ENCODE data around the gene MMP15.

Gene MMP15

GRCh38 chr16:58046054-58046881, 20.7 kb downstream of the MMP15 start:
- Mint-ChIP-seq H3K27me3 (peaks cover 15% of the 10 kb centered on the region), H3K27ac (ENCODE audit: low read depth) (no peak overlapping the region), H3K36me3 (ENCODE audit: insufficient read depth) (no peaks in the 10 kb centered on the region), H3K4me3 (no peak overlapping the region), H3K4me1 (no peaks in the 10 kb centered on the region), H3K9me3 (no peaks in the 10 kb centered on the region)
- DNase-seq (ENCODE audit: low spot score in 2 of 2), result no peak
- ATAC-seq (replicated peaks; ENCODE audit: extremely low read depth, poor library complexity, severe bottlenecking), result no peak

- no peak overlapping the region for H3K4me3 Mint-ChIP-seq
- H3K9me3 Mint-ChIP-seq, result no peaks in the 10 kb centered on the region
- no peak for ATAC-seq (replicated peaks; ENCODE audit: extremely low read depth, poor library complexity, severe bottlenecking)
- no peak for DNase-seq (ENCODE audit: low spot score in 2 of 2)
- H3K27ac Mint-ChIP-seq (ENCODE audit: low read depth), result no peak overlapping the region
- no peaks in the 10 kb centered on the region for H3K36me3 Mint-ChIP-seq (ENCODE audit: insufficient read depth)
- H3K4me1 Mint-ChIP-seq, result no peaks in the 10 kb centered on the region
- H3K27me3 Mint-ChIP-seq, result peaks cover 17% of the 10 kb centered on the region
Observed at GRCh38 chr16:58046936-58047335, 21.4 kb downstream of the MMP15 start.

DNA sequence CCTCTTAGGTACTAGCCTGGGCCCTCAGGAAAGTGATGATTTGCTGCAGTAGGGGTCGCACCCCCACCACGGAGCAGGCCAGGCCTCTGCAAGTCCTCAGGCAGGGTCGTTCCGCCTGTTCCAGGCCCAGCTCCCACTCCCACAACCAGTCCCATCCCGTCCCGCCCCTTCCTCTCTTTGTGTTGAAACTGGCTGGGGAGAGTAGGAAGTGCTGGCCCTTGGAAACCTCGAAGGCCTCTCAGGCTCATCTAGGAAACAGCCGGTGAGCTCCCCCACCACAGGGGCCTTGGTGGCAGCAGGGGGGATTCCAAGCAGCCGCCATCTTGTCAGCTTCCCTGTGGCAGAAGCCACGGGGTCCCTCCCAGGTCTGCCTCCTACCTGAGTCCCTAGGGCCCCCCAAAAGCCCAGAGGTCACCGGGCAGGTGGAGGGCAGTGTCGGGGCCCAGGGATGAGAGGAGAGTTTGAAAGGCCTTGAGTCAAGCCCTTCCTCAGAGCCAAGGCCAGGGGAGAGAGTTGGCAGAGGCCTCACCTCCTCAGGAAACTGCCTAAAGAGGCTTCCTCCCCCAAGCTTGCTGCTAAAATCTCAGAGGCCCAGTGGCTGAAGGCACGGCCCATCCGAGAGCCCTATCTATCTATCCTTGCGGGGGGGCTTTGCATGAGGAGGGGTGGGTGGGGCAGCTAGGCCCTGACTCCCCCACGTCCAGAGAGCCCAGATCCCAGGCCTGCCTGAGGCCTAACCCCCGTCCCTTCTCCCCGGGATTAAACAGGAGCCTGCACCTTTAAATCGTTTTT, 22.2 kb downstream of the MMP15 start:
- H3K4me3 Mint-ChIP-seq, result no peak overlapping the region
- no peak overlapping the region for H3K27ac Mint-ChIP-seq (ENCODE audit: low read depth)
- no peaks in the 10 kb centered on the region for H3K4me1 Mint-ChIP-seq
- DNase-seq (ENCODE audit: low spot score in 2 of 2), result no peak
- no peaks in the 10 kb centered on the region for H3K9me3 Mint-ChIP-seq
- no peaks in the 10 kb centered on the region for H3K36me3 Mint-ChIP-seq (ENCODE audit: insufficient read depth)
- H3K27me3 Mint-ChIP-seq, result peaks cover 17% of the 10 kb centered on the region
- no peak for ATAC-seq (replicated peaks; ENCODE audit: extremely low read depth, poor library complexity, severe bottlenecking)

DNA sequence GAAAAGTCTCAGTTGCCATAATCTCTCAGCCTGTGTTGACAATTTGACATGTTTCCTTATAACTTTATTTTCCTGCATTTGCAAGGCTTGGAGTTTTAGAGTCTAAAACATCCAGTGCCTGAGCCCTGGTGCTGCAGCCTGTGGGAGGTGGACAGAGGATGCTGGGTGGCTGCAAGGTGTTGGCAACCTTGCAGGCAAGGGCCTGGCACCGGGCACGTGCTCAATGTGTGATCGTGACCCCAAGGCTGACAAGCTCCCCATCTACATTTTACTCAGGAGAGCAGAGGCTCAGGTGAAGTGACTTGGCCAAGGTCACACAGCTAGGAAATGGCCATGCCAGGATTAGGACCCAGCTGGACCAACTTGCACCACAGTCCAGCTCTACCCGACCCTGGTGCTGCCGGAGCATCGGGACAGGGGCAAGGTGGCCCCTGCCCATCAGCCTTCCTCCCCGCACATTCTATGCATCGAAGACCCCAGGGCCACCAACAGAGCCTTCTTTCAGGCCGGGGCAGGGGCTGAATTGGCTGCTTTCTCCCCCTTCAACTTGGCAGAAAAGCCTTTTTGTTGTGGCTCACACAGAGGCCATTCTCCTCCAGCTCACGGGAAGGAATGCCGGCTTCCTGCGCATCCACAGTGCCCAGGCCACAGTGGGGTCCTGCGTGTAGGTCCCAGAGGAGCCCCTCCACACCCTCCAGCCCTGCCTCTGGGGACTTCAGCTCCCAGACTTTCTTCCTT, 23.1 kb downstream of the MMP15 start:
- Mint-ChIP-seq H3K4me1 (no peaks in the 10 kb centered on the region), H3K27me3 (peaks cover 17% of the 10 kb centered on the region), H3K27ac (ENCODE audit: low read depth) (no peak overlapping the region), H3K36me3 (ENCODE audit: insufficient read depth) (no peaks in the 10 kb centered on the region), H3K9me3 (no peaks in the 10 kb centered on the region), H3K4me3 (no peak overlapping the region)
- DNase-seq (ENCODE audit: low spot score in 2 of 2) (no peak), ATAC-seq (replicated peaks; ENCODE audit: extremely low read depth, poor library complexity, severe bottlenecking) (no peak)

DNA sequence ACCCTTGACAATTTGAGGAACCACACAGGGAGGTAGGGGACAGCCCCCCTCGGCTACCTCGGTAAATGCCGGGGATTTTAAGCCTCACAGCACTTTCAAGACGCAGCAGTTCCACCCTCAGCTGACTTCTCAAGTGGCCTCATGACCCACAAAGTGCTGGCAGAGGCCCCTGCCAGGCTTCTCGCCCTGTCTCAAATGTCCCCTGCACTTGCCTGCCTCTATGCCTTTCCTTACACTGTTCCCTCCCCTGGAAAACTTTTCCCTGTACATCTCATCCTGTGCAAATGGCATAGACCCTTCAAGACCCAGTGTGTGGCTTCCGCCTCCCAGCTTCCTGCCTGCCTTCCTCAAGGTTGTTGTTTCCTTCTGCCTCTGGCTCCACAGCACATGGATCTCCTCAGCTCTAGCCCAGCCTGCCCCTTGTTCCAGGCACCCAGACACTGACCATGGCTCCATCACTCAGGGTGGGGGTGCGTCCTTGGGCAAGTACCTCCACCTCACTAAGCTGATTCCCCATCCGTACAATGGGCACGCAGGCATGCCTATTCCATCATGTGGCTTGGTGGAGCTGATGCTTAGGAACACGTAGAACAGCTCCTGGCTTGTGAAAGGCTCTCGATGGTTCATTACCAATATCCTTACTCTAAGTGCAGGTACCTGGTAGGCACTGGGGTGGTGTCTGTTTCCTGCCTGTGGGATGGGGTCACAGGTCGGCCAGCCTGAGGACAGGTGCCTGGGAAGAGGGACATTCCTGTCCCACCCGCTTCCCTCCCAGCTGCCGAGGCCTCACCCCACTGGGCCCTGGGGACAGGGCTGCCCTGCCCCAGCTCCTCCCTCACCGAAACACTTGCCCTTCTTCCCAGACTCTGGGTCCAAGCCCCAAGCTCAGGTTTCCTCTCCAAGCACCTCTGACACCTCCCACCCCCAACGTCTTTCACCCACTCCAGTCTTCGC, 24.0 kb downstream of the MMP15 start:
- no peak for ATAC-seq (replicated peaks; ENCODE audit: extremely low read depth, poor library complexity, severe bottlenecking)

DNA sequence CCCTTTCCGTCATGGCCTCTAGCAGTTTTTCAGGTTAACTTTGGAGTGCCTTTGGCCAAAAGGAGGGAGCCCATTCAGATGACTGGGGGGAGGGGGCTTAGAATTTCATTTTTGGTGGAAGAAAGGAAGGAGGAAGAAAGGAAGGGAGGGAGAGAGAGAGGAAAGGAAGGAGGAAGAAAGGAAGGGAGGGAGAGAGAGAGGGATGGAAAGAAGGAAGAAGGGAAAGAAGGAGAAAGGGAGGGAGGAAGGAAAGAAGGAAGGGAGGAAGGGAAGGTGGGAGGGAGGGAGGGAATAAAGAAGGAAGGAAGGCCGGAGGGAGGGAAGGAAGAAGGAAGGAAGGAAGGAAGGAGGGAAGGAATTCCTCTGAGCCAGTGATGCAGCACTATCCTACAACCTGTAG, 25.7 kb downstream of the MMP15 start:
- H3K27ac Mint-ChIP-seq (ENCODE audit: low read depth), result no peak overlapping the region
- peaks cover 27% of the 10 kb centered on the region for H3K27me3 Mint-ChIP-seq
- DNase-seq (ENCODE audit: low spot score in 2 of 2) (no peak), ATAC-seq (replicated peaks; ENCODE audit: extremely low read depth, poor library complexity, severe bottlenecking) (no peak)
- H3K4me3 Mint-ChIP-seq, result no peak overlapping the region
- H3K36me3 Mint-ChIP-seq (ENCODE audit: insufficient read depth), result no peaks in the 10 kb centered on the region
- H3K9me3 Mint-ChIP-seq, result no peaks in the 10 kb centered on the region
- H3K4me1 Mint-ChIP-seq, result no peaks in the 10 kb centered on the region

More for the DNA sequence above, 24.0 kb downstream of the MMP15 start:
- Mint-ChIP-seq H3K4me3 (no peak overlapping the region), H3K9me3 (no peaks in the 10 kb centered on the region), H3K36me3 (ENCODE audit: insufficient read depth) (no peaks in the 10 kb centered on the region), H3K27me3 (peaks cover 17% of the 10 kb centered on the region), H3K27ac (ENCODE audit: low read depth) (no peak overlapping the region), H3K4me1 (no peaks in the 10 kb centered on the region)
- no peak for DNase-seq (ENCODE audit: low spot score in 2 of 2)

GRCh38 chr16:58051821-58052603, 26.5 kb downstream of the MMP15 start:
- Mint-ChIP-seq H3K27ac (ENCODE audit: low read depth) (no peak overlapping the region), H3K9me3 (no peaks in the 10 kb centered on the region), H3K27me3 (peaks cover 31% of the 10 kb centered on the region), H3K4me3 (no peak overlapping the region), H3K4me1 (no peaks in the 10 kb centered on the region), H3K36me3 (ENCODE audit: insufficient read depth) (no peaks in the 10 kb centered on the region)
- DNase-seq (ENCODE audit: low spot score in 2 of 2), result no peak
- no peak for ATAC-seq (replicated peaks; ENCODE audit: extremely low read depth, poor library complexity, severe bottlenecking)

- no peak overlapping the region for H3K27ac Mint-ChIP-seq (ENCODE audit: low read depth)
- H3K36me3 Mint-ChIP-seq (ENCODE audit: insufficient read depth), result no peaks in the 10 kb centered on the region
- no peak for ATAC-seq (replicated peaks; ENCODE audit: extremely low read depth, poor library complexity, severe bottlenecking)
Observed at GRCh38 chr16:58053682-58054005, 28.1 kb downstream of the MMP15 start.

GRCh38 chr16:58054289-58054688, 28.7 kb downstream of the MMP15 start:
- H3K9me3 Mint-ChIP-seq, result no peaks in the 10 kb centered on the region
- DNase-seq (ENCODE audit: low spot score in 2 of 2) (no peak), ATAC-seq (replicated peaks; ENCODE audit: extremely low read depth, poor library complexity, severe bottlenecking) (no peak)
- no peaks in the 10 kb centered on the region for H3K36me3 Mint-ChIP-seq (ENCODE audit: insufficient read depth)
- peaks cover 43% of the 10 kb centered on the region for H3K27me3 Mint-ChIP-seq
- H3K27ac Mint-ChIP-seq (ENCODE audit: low read depth), result no peak overlapping the region
- H3K4me3 Mint-ChIP-seq, result no peak overlapping the region
- H3K4me1 Mint-ChIP-seq, result no peaks in the 10 kb centered on the region

More at GRCh38 chr16:58053682-58054005, 28.1 kb downstream of the MMP15 start:
- no peaks in the 10 kb centered on the region for H3K4me1 Mint-ChIP-seq
- DNase-seq (ENCODE audit: low spot score in 2 of 2), result no peak
- H3K27me3 Mint-ChIP-seq, result peaks cover 43% of the 10 kb centered on the region
- H3K4me3 Mint-ChIP-seq, result no peak overlapping the region
- H3K9me3 Mint-ChIP-seq, result no peaks in the 10 kb centered on the region

DNA sequence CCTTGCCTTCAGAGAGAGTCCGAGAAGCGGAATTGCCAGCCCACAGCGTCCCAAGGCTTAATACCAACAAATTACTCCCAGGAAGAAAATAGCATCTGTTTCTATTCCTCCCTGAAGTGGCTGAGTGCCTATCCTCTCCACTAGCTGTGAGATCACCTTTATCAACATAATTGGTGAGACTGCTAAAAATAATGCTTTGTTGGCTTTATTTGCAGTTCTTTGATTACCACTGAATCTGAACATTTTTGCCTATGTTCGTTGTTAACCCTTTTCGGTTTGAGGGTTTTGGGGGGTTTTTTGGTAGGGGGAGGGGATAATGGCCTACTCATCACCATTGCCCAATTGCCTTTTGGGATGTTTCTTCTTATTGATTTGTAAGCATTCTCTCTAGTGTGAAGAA, 31.0 kb downstream of the MMP15 start:
- no peak for ATAC-seq (replicated peaks; ENCODE audit: extremely low read depth, poor library complexity, severe bottlenecking)
- Mint-ChIP-seq H3K9me3 (no peaks in the 10 kb centered on the region), H3K27me3 (peaks cover 26% of the 10 kb centered on the region), H3K27ac (ENCODE audit: low read depth) (no peak overlapping the region), H3K36me3 (ENCODE audit: insufficient read depth) (no peaks in the 10 kb centered on the region), H3K4me1 (no peaks in the 10 kb centered on the region), H3K4me3 (no peak overlapping the region)
- no peak for DNase-seq (ENCODE audit: low spot score in 2 of 2)

DNA sequence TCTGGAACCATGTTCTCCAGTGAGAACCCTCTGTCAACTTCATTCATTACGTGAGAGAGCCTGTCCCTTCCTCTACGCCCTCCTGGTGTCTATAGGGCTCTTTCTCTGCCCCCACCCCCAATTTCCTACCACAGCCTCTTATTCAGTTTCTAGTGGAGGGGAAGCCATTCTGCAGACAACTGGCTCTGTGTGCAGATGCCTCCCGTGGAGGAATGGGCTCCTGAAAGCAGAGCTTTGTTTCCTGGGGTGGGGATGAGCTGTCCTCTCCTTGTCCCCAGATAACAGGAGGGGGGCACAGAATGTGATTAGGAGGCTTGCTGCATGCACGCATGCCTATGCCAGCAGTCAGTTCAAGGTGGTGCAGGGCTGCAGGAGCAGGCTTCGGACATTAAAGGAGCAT, 31.6 kb downstream of the MMP15 start:
- ATAC-seq (replicated peaks; ENCODE audit: extremely low read depth, poor library complexity, severe bottlenecking), result no peak
- H3K27me3 Mint-ChIP-seq, result peaks cover 26% of the 10 kb centered on the region

More for the DNA sequence above, 31.6 kb downstream of the MMP15 start:
- H3K27ac Mint-ChIP-seq (ENCODE audit: low read depth), result no peak overlapping the region
- DNase-seq (ENCODE audit: low spot score in 2 of 2), result no peak
- no peaks in the 10 kb centered on the region for H3K9me3 Mint-ChIP-seq
- no peaks in the 10 kb centered on the region for H3K4me1 Mint-ChIP-seq
- no peak overlapping the region for H3K4me3 Mint-ChIP-seq
- H3K36me3 Mint-ChIP-seq (ENCODE audit: insufficient read depth), result no peaks in the 10 kb centered on the region
